GM19463 (cell line): ENCODE results near the gene RPL39.
"Not testable (repeated sequence)": the region's sequence is repeated elsewhere in the genome, so short reads cannot be mapped to it uniquely, and the experiment has no call there.

Source experiments
- ATAC-seq: cut with Tn5 transposase; IDR thresholded peaks from one replicate; pipeline ENCODE4 v1.9.1; 2021; ENCODE audit warnings: mild to moderate bottlenecking, moderate library complexity; ENCODE audit not compliant: unreplicated experiment

The RPL39 gene

DNA sequence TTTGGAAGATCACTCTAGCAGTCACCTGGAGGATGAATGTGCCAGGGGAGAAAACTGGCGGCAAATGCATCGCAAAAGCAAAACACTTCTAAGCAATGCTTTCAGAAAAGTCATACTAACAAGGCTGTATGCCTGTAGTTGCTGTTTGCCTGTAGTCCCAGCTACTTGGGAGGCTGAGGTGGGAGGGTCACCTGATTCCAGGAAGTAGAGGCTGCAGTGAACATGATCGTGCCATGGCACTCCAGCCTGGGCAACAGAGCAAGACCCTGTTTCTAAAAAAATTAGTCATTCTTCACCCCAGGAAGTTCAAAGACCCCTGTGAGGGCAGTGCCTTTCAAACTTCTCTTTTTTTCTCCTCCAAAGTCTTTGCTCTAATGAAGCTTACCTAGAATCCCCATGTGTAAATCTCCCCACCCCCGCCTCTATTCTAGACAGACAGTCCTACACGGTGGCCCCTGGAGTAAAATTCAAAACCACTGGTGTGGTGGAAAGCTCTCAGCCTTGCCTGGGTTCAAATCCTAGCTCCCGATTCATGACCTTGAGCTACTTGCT, 27.5 kb downstream of the RPL39 start:
- no peak for ATAC-seq

DNA sequence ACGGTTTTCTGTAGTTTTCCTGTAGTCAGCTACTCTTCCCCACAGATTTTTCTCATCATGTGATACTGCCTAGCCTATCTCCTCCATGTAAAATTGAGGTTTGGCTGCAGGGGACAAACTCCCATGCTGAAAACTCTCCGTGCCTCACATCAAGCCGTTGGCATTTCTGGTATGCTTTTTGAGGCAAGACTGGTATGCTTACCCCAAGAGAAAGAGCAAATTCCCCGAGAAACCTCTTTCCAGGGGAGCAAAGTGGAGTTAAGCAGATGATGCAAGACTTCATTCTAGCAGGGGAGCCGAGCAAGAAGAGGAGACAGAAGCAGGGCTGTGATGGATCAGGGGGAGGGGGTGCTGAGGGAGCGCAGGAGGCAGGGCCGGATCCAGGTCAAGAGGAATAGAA, 28.2 kb downstream of the RPL39 start:
- ATAC-seq = no peak

DNA sequence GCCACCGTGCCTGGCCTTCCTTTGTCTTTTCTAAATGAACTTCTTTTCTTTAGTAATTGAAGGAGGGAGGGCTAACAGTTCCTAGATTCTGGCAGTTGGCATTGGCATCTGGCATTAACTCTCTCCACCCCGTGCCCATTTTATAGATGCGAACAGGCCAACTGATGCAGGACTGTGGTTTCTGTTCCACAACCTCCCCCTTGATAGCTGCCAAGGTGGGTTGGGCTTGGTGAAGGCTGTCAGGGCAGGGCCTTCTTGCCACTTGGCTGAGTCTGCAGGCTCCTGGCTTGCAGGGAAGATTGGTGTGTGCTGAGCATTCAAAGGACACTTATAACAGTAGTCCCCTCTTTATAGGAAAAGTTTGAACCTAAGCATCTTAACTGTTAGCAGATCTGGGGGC, 28.7 kb downstream of the RPL39 start:
- ATAC-seq = no peak

DNA sequence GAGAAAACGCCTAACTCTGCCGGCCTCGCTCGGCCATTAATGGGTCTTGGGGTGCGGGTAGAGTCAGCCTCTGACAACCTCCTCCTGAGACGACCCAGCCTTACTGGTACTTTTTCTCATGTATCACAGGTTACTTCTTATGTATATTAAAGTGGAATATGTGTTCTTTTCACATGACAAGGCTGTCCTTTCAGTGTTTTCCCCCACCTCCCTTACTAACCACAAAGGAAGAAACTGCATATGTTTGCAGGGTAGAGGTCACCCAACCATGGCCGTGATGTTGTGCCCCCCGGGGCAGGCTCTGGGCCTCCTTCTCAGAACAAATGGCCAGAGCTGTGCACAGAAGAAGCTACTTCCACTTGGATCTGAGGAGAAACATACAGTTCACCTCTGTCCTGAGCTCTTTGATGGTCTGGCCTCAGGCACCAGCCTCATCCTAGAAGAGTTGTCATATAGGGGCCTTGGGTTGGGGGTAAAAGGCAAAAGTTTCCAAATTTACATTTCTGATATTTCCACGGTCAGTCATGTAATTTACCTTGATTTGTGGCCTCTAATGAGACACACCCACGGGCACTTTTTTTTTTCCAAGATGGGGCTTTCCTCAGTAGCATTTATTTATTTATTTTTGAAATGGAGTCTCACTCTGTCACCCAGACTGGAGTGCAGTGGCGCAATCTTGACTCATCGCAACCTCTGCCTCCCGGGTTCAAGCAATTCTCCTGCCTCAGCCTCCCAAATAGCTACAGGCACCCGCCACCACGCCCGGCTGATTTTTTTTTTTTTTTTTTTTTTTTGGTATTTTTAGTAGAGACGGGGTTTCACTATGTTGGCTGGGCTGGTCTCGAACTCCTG, 31.2 kb downstream of the RPL39 start:
- peak; percentile 28 for ATAC-seq

DNA sequence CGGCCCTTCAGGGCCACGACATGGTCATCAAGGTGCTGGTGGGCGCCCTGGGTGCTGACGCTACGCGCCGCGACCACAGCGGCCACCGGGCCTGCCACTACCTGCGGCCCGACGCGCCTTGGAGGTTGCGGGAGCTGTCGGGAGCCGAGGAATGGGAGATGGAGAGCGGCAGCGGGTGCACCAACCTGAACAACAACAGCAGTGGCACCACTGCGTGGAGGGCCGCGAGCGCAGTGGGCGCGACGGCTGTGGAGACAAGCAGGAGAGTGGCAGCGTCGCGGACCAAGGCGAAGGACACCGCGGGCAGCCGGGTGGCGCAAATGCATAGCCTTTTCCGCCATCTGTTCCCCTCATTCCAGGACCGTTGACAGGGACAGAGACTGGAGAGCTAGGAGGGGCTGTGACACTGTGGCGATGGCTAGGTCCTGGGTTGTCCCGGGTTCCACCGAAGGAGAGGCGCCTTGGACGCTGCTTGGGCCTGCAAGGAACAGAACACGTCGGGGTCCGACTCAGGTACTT, 32.1 kb downstream of the RPL39 start:
- no peak for ATAC-seq

DNA sequence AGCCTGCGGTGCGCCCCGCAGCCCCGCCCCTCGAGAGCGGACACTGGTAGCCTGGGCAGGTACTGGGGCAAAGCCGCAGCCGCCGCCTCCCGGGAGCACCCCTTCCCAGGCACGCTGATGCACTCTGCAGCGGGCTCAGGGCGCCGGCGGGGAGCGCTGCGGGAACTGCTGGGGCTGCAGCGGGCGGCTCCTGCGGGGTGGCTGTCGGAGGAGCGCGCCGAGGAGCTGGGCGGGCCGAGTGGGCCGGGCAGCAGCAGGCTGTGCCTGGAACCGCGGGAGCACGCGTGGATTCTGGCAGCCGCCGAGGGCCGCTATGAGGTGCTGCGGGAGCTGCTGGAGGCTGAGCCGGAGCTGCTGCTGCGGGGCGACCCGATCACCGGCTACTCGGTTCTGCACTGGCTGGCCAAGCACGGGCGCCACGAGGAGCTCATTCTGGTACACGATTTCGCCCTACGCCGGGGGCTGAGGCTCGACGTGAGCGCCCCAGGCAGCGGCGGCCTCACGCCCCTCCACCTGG, 32.6 kb downstream of the RPL39 start:
- no peak for ATAC-seq

DNA sequence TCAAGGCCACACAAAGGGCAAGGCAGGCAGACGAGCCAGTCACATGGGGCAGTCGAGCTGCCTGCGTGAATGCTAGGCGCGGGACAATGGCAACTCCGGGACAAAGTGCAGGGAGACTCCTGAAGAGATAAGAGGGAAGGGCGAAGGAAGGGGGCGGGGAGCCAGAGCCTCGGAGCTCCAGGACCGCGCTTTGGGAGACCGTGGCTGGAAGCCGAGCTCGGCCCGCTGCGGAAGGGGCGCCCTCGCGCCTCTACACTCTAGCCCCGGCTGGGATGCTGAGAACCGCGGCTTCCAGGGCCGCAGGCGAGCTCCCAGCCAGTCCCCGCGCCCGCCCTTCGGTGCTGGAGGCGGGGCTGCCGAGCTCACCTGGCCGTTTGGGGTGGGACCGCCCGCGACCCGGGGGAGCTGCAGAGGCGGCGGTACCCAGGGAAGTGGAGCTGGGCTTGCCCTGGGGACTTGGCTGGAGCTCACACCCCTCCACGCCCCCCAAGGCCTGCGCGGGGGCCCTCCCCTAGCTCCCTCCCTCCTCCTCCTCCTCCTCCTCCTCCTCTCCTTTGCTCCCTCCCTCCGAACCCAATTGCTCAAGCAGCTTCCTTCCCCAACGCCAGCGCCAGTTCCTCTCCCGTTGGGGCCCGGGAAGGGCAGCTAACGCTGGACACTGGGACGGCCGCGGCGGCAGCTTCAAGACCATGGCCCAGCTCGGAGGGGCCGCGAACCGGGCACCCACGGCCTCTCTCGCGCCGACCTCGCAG, 33.3 kb downstream of the RPL39 start, which contains the start of gene SOWAHD:
Gene SOWAHD (plus strand): TSS at position 610 of the 752 bp plus-strand sequence. CDS start 80 bp downstream, at position 690.
- ATAC-seq = no peak

DNA sequence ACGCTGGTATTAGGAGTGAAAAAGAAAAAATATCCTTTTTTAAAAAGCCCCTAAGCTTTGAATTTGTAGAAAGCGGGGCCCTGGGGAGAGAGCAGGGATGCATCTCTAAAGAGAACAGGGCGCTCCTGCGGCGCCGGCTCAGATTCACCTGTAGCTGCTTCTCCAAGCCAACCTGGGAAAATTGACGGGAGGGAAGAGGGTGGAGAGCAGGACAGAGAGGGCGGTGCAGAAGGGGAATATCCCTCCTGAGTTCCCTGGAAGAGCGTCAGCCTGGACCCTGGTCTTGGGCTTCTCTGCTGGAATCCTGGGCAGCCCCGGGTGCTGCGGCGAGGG, 33.8 kb downstream of the RPL39 start:
- no peak for ATAC-seq

DNA sequence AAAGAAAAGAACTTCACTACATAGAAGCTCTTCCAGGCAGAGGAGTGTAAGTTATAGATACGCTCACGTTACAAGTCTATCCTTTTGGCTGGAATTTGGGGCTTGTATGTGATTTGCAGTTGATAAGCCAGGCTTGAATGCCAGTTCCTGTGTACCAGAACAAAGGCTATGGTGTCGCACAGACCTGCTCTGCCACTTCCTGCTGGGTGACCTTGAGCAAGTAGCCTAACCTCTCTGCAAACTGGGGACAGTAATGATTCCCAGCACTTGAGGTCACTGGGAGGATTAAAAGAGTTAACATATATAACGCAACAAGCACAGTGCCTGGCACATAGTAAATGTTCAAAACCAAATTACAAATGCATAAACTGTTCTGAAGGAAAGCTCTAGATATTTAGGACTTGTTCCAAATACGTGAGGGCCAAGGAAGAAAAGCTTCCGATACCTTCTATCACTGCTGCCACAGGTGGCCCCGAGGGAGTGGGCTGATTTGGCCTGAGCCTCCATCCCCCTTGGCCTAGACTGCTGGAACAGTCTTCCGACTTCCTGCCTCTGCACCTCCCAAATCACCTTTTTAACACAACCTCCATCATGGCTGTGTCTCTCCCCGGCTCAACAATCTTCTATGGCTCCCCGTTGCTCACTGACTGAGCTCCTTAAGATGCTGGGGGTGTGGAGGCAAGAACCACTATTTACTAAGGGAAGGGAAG, 34.3 kb downstream of the RPL39 start:
- ATAC-seq = no peak

DNA sequence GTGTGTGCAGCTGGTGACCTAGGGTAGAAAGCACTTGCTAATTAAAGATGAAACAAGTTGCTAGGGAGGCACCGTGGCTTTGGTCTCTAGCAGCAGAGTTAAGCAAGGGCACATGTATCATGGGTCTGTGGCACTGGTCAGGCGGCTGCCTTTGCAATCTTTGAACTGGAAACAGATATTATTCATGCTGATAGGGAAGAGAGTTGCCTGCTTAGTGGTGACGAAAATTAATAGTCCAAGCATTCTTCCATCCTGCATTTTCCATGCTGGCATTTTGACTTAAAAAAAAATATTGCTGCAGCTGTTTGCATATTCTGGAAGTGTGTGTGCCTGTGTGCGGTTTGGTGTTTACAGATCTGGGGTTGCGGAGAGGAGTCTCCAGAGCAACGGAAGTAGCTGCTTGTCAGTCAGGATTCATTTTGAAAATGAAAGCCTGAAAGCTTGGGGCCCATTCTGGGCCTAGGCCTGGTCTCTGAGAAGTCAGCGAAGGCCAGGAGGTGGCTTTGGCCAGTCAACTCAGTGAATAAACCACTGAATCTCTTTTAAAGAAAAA, 35.4 kb downstream of the RPL39 start:
- peak; percentile 70 for ATAC-seq

DNA sequence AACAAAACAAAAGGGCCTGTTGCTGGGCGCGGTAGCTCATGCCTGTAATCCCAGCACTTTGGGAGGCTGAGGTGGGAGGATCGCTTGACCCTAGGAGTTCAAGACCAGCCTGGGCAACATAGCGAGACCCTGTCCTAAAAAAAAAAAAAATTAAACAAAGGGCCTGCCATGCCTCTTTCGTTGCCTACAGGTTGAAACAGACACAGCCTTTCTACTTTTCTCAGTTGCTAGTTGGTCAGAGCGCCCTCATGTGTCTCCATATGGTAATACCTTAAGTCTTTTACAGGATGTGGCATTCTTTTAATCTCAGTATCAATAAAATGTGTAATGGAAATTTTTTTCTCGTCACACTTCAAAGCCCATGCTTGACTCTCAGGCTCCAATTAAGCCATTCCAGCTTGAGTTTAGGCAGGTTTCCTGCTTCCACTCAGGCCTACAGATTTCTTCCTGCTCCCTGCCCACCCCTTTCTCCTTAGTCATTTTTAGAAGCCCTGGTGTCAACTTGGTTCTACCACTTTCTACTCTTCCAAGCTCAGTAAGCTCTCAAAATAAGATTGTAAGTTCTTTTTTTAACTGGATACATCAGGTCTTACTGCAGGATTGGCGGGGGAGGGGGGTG, 37.7 kb downstream of the RPL39 start:
- ATAC-seq = no peak

DNA sequence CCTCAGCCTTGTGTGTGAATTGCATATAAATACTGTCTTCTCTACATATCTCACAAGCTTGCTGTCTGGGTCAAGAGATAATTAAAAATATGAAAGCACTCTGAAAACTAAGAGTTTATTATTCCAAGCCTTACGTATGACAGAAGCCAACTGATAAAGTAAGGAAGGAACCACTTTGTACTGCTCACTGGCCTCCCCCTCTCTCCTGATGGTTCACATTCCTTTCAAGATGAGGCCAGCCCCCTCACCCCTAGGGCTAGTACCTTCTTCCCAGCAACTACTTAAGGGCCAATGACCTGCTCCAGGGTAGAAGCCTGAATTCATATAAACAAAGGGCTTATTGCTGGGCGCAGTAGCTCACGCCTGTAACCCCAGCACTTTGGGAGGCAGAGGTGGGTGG, 38.4 kb downstream of the RPL39 start:
- no peak for ATAC-seq

DNA sequence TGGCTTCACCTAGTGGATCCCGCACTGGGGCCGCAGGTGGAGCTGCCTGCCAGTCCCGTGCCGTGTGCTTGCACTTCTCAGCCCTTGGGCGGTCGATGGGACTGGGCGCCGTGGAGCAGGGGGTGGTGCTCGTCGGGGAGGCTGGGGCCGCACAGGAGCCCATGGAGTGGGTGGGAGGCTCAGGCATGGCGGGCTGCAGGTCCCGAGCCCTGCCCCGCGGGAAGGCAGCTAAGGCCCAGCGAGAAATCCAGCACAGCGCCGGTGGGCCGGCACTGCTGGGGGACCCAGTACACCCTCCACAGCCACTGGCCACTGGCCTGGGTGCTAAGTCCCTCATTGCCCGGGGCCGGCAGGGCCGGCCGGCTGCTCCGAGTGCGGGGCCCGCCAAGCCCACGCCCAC, 40.7 kb downstream of the RPL39 start:
- ATAC-seq = not testable (repeated sequence)

DNA sequence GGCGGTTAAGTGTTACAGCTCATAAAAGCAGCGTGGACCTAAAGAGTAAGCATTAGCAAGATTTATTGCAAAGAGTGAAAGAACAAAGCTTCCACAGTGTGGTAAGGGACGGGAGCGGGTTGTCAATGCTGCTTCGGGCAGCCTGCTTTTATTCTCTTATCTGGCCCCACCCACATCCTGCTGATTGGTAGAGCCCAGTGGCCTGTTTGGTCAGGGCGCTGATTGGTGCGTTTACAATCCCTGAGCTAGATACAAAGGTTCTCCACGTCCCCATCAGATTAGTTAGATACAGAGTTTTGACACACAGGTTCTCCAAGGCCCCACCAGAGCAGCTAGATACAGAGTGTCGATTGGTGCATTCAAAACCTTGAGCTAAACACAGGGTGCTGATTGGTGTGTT, 41.3 kb downstream of the RPL39 start:
- not testable (repeated sequence) for ATAC-seq

DNA sequence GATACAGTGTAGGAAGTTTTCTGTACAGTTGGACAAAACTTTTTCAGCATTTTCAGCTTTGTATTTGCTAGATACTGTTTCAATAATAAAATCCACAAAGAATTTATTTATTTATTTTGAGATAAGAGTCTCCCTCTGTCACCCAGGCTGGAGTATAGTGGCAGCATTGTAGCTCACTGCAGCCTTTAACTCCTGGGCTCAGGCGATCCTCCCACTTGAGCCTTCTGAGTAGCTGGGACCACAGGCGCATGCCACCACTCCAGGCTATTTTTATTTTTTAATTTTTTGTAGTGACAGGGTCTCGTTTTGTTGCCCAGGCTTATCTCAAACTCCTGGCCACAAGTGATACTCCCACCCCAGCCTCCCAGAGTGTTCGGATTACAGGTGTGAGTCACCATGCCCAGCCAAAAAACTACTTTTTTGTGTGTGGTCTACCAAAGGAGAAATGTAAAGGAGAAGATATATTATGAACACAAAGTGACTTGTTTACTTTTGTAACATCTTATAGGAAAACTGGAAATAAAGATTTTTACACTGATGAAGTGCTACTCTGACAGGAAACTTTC, 46.1 kb downstream of the RPL39 start:
- ATAC-seq = no peak

DNA sequence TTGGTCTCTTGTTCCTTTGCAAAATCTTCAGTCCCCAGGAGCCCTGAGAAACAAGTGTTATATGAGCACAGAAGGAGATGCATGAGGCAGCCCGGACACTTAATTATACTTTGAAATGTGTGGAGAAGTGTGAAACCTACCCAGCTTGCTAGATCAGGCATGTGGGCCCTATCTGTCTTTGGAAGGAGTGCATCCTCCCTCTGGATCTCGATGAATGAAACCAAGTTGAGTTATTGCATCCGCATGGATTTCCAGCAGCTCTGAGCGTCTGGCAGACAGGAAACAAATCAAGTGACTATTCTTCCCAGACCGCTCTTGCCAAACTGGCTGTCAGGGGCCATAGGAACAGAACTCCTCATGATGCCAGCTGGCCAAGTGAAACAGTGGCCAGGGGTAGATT, 52.7 kb downstream of the RPL39 start:
- no peak for ATAC-seq
